ENCODE measurements around the gene PRR13.

- TF ChIP-seq CTCF (IDR thresholded peaks at IDR 0.05; ENCODE audit: poor library complexity, severe bottlenecking) (no peak), POLR2AphosphoS5 (IDR thresholded peaks at IDR 0.05) (no peak), EZH2 (IDR thresholded peaks at IDR 0.05; ENCODE audit: borderline replicate concordance, insufficient read depth, low read length, poor library complexity, severe bottlenecking) (no peak)
Observed at GRCh38 chr12:53466640-53467039, 25.1 kb downstream of the PRR13 start.

Data from neural cell (in vitro differentiated cells).